CD4-positive, alpha-beta T cell (primary cell): ENCODE measurements around the gene TIPARP. TPM values are rescaled to one million over a fixed set of nuclear protein-coding genes. Genes with fewer than 3 reads are reported as not detected.

ENCODE experiments used
- ATAC-seq: fragments of 200-7000 bp; cut with Tn5 transposase; one replicate; pipeline ENCODE4 v1.10.0; 2022; ENCODE audit warnings: mild to moderate bottlenecking; ENCODE audit not compliant: poor library complexity
- CTCF ChIA-PET: fragments of 350-600 bp; sonication (Branson Sonifier 250); formaldehyde crosslinking; loops from one replicate; lab custom pipeline; 2021; ENCODE audit warnings: antibody characterized with exemption, inconsistent platforms; lab: Charles Lee
- POLR2A ChIA-PET: fragments of 350-600 bp; sonication (Branson Sonifier 250); formaldehyde crosslinking; loops from one replicate; lab custom pipeline; 2021; ENCODE audit warnings: antibody characterized with exemption, inconsistent platforms; lab: Charles Lee
- DNase-seq, 14 experiments: peaks; one replicate each; pipeline ENCODE4 v3.0.0-alpha.2; 2013 to 2020; ENCODE audit warnings: mixed read lengths in 2 of 14
- H3K27ac ChIP-seq, 2 donors: one replicate each; pipeline versions ENCODE4 v1.5.1 to v1.7.0; 2013; ENCODE audit warnings: low read length in 2 of 2, low read depth in 1 of 2, mild to moderate bottlenecking in 1 of 2
- H3K27me3 ChIP-seq, 2 experiments: 1 replicate in 1 of 2; 2 replicates in 1 of 2; pipeline versions ENCODE4 v1.6.1 to v1.7.0; 2013; ENCODE audit warnings: low read length in 2 of 2, control low read depth in 1 of 2, mild to moderate bottlenecking in 1 of 2, moderate library complexity in 1 of 2; ENCODE audit not compliant: insufficient read depth in 2 of 2, control insufficient read depth in 1 of 2
- H3K36me3 ChIP-seq: one replicate; pipeline ENCODE4 v1.6.1; 2013; ENCODE audit warnings: low read length, control low read depth; ENCODE audit not compliant: insufficient read depth
- H3K4me1 ChIP-seq: one replicate; pipeline ENCODE4 v1.6.1; 2013; ENCODE audit warnings: low read length, control low read depth; ENCODE audit not compliant: insufficient read depth
- H3K4me3 ChIP-seq: one replicate; pipeline ENCODE4 v1.5.1; 2013; ENCODE audit warnings: mild to moderate bottlenecking, low read length, moderate library complexity
- H3K9me3 ChIP-seq, 2 experiments: 1 replicate in 1 of 2; 2 replicates in 1 of 2; pipeline versions ENCODE4 v1.6.1 to v1.7.0; 2013; ENCODE audit warnings: low read length in 2 of 2, mild to moderate bottlenecking in 2 of 2, control low read depth in 1 of 2, moderate library complexity in 1 of 2; ENCODE audit not compliant: control insufficient read depth in 1 of 2, insufficient read depth in 1 of 2
- H3K27ac Mint-ChIP-seq: one replicate; pipeline ENCODE4 v1.8.0; 2020; ENCODE audit warnings: mixed read lengths
- H3K27me3 Mint-ChIP-seq: one replicate; pipeline ENCODE4 v1.8.0; 2021; ENCODE audit warnings: mixed read lengths
- H3K36me3 Mint-ChIP-seq: one replicate; pipeline ENCODE4 v1.8.0; 2021; ENCODE audit warnings: low read depth, mixed read lengths
- H3K4me1 Mint-ChIP-seq: one replicate; pipeline ENCODE4 v1.8.0; 2021; ENCODE audit warnings: low read depth, mixed read lengths
- H3K4me3 Mint-ChIP-seq: one replicate; pipeline ENCODE4 v1.8.0; 2020; ENCODE audit warnings: mild to moderate bottlenecking, mixed read lengths
- H3K9me3 Mint-ChIP-seq: one replicate; pipeline ENCODE4 v1.8.0; 2020; ENCODE audit warnings: mixed read lengths
- intact Hi-C, 2 experiments: fragments of 100-400 bp; cut with DNase I in 1 of 2; cut with micrococcal nuclease in 1 of 2; formaldehyde crosslinking; loops; one replicate each; pipeline versions ENCODE4 v1.15.1 to v1.9.0; 2023 to 2025; cut with DNase I, micrococcal nuclease
- total RNA-seq, 174 experiments: library from RNA in 2 of 174; stranded (reverse) in 2 of 174; gene quantifications; one replicate each; pipeline ENCODE4 v1.2.3 and lab custom pipeline; 2021 to 2026
- TF ChIP-seq, protein P1 (sequence below): fragments of 200-600 bp; IDR thresholded peaks from one replicate; pipeline ENCODE4 v1.8.0; 2022; ENCODE audit warnings: antibody characterized with exemption, mild to moderate bottlenecking

Gene TIPARP
- total RNA-seq, 2 experiments from 2014 or later = 158 to 166 TPM

DNA sequence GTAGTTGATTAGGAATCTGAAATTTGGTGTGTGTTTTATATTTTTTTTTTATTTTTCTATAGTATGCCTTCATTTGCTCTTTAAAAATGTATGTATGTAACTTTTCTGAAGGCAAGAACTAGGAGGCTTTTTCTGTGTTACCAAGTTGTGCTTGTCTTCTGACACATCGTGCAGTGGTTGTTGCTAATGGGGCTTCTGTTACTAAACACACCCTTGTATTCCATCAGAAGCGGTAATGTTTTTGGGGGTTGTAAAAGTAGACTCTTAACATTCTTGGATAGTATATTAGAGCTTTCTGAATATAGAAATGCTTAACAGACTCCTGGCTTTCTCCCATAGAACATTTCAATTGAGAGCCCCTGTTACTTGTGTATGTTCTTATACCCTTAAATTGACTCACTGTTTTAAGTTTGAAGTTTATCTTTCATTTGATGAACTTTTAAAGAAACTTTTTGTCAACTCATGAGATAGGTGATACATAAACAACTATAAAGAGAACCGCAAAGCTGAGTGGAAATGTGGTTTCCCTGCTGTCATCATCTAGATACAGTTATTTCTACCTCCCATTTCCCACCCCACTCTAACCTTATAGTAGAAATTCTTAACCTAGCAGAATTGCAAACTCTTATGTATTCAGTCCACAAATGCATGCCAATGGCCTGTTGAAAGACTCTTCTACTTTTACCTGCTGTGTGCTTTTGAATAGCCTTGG is 2.5 kb downstream of the TIPARP start:
- no peaks in the 10 kb centered on the region for H3K27me3 Mint-ChIP-seq
- CTCF ChIA-PET = interaction anchor here (0.9 to 1.4 kb wide), 2 partner anchors 122 to 453 kb away, joined by 3 to 5 read pairs; partner anchors contain the start of gene SSR3
- peaks cover 33% of the 10 kb centered on the region for H3K36me3 ChIP-seq
- peak overlapping the region; percentile 93 for H3K4me3 Mint-ChIP-seq
- H3K9me3 Mint-ChIP-seq = no peaks in the 10 kb centered on the region
- H3K9me3 ChIP-seq = no peaks in the 10 kb centered on the region
- H3K27me3 ChIP-seq = no peaks in the 10 kb centered on the region
- peak overlapping the region; percentile 96 for H3K27ac Mint-ChIP-seq
- peaks cover 31% of the 10 kb centered on the region for H3K4me1 ChIP-seq
- peaks cover 71% of the 10 kb centered on the region for H3K4me1 Mint-ChIP-seq
- no peak overlapping the region for H3K27ac ChIP-seq
- peaks cover 64% of the 10 kb centered on the region for H3K36me3 Mint-ChIP-seq
- H3K4me3 ChIP-seq = peak overlapping the region; percentile 85
- DNase-seq (peak in 5 of 14 experiments; percentile 18 to 82 (median 71)), ATAC-seq (peak; percentile 18)
- POLR2A ChIA-PET = interaction anchor here (0.6 to 7.1 kb wide), 9 partner anchors 10 to 498 kb away, joined by 3 to 91 read pairs (median 34); partner anchors contain the start of genes CCNL1 and SSR3
- intact Hi-C loops = loop anchor here in 1 of 2 experiments (2.0 to 5.0 kb wide), 3 partner anchors 14 to 525 kb away; no protein-coding TSS in a partner anchor
- TF ChIP-seq, protein P1, sequence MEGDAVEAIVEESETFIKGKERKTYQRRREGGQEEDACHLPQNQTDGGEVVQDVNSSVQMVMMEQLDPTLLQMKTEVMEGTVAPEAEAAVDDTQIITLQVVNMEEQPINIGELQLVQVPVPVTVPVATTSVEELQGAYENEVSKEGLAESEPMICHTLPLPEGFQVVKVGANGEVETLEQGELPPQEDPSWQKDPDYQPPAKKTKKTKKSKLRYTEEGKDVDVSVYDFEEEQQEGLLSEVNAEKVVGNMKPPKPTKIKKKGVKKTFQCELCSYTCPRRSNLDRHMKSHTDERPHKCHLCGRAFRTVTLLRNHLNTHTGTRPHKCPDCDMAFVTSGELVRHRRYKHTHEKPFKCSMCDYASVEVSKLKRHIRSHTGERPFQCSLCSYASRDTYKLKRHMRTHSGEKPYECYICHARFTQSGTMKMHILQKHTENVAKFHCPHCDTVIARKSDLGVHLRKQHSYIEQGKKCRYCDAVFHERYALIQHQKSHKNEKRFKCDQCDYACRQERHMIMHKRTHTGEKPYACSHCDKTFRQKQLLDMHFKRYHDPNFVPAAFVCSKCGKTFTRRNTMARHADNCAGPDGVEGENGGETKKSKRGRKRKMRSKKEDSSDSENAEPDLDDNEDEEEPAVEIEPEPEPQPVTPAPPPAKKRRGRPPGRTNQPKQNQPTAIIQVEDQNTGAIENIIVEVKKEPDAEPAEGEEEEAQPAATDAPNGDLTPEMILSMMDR = no peak

DNA sequence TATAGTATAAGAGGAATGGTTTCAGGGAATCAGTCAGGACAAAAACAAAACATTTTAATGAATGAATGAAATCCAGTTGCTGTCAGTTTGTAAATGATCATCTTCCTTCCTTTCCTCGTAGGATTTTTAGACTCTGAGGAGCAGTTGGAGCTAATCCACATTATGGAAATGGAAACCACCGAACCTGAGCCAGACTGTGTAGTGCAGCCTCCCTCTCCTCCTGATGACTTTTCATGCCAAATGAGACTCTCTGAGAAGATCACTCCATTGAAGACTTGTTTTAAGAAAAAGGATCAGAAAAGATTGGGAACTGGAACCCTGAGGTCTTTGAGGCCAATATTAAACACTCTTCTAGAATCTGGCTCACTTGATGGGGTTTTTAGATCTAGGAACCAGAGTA is 3.1 kb downstream of the TIPARP start:
- Histone ChIP-seq H3K4me1 (peaks cover 31% of the 10 kb centered on the region), H3K27ac (no peak overlapping the region), H3K4me3 (peak overlapping the region; percentile 85), H3K9me3 (no peaks in the 10 kb centered on the region), H3K27me3 (no peaks in the 10 kb centered on the region), H3K36me3 (peaks cover 33% of the 10 kb centered on the region)
- no peaks in the 10 kb centered on the region for H3K27me3 Mint-ChIP-seq
- no peak for ATAC-seq
- ChIA-PET CTCF (no interaction called here), POLR2A (interaction anchor here (0.6 to 7.1 kb wide), 7 partner anchors 9 to 498 kb away, joined by 3 to 91 read pairs (median 5); partner anchors contain the start of genes CCNL1 and SSR3)
- no peaks in the 10 kb centered on the region for H3K9me3 Mint-ChIP-seq
- peak overlapping the region; percentile 93 for H3K4me3 Mint-ChIP-seq
- TF ChIP-seq, protein P1 = no peak
- intact Hi-C loops = loop anchor here in 1 of 2 experiments (2.0 to 5.0 kb wide), 3 partner anchors 13 to 525 kb away; no protein-coding TSS in a partner anchor
- DNase-seq = no peak
- peaks cover 70% of the 10 kb centered on the region for H3K36me3 Mint-ChIP-seq
- H3K4me1 Mint-ChIP-seq = peaks cover 77% of the 10 kb centered on the region
- peak overlapping the region; percentile 96 for H3K27ac Mint-ChIP-seq

DNA sequence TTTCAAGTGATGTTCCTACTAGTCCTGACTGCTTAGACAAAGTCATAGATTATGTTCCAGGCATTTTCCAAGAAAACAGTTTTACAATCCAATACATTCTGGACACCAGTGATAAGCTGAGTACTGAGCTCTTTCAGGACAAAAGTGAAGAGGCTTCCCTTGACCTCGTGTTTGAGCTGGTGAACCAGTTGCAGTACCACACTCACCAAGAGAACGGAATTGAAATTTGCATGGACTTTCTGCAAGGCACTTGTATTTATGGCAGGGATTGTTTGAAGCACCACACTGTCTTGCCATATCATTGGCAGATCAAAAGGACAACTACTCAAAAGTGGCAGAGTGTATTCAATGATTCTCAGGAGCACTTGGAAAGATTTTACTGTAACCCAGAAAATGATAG is 3.8 kb downstream of the TIPARP start:
- Histone ChIP-seq H3K9me3 (no peaks in the 10 kb centered on the region), H3K36me3 (peaks cover 33% of the 10 kb centered on the region), H3K4me3 (no peak overlapping the region), H3K27me3 (no peaks in the 10 kb centered on the region), H3K4me1 (peaks cover 31% of the 10 kb centered on the region), H3K27ac (no peak overlapping the region)
- Mint-ChIP-seq H3K27me3 (no peaks in the 10 kb centered on the region), H3K4me3 (peak overlapping the region; percentile 93), H3K9me3 (no peaks in the 10 kb centered on the region), H3K27ac (peak overlapping the region; percentile 96), H3K4me1 (peaks cover 82% of the 10 kb centered on the region), H3K36me3 (peaks cover 75% of the 10 kb centered on the region)
- TF ChIP-seq, protein P1 = no peak
- intact Hi-C loops = loop anchor here (2.0 to 5.0 kb wide), 3 partner anchors 139 to 526 kb away; no protein-coding TSS in a partner anchor
- POLR2A ChIA-PET = interaction anchor here (1.1 to 7.1 kb wide), 4 partner anchors 123 to 497 kb away, joined by 4 to 91 read pairs (median 38); partner anchors contain the start of gene SSR3
- ATAC-seq (no peak), DNase-seq (no peak)
- CTCF ChIA-PET = no interaction called here
